Activated CD8-positive, alpha-beta T cell treated with anti-CD3 and anti-CD28 coated beads, Interleukin-2, amount 10 ng/mL, durations not matched to agents 7 days and 5 days (primary cell): ENCODE data around the gene DMD. TPM values are rescaled to one million over a fixed set of nuclear protein-coding genes. Genes with fewer than 3 reads are reported as not detected.

Source experiments
- ATAC-seq: fragments of 150-1000 bp; cut with Tn5 transposase; one replicate; pipeline ENCODE4 v1.10.0; 2021; ENCODE audit warnings: moderate library complexity
- CTCF ChIA-PET: fragments of 350-600 bp; sonication (Branson Sonifier 250); formaldehyde crosslinking; loops from one replicate; lab custom pipeline; 2021; ENCODE audit warnings: antibody characterized with exemption; lab: Charles Lee
- POLR2A ChIA-PET: fragments of 350-600 bp; sonication (Branson Sonifier 250); formaldehyde crosslinking; loops from one replicate; lab custom pipeline; 2021; ENCODE audit warnings: antibody characterized with exemption; lab: Charles Lee
- DNase-seq: peaks from one replicate; pipeline ENCODE4 v3.0.0-alpha.2; 2020
- H3K27ac Mint-ChIP-seq: one replicate; pipeline ENCODE4 v1.8.0; 2021; ENCODE audit warnings: mild to moderate bottlenecking, mixed read lengths
- H3K27me3 Mint-ChIP-seq: one replicate; pipeline ENCODE4 v1.8.0; 2021; ENCODE audit warnings: low read depth, mixed read lengths
- H3K36me3 Mint-ChIP-seq: one replicate; pipeline ENCODE4 v1.8.0; 2021; ENCODE audit warnings: low read depth, mixed read lengths
- H3K4me1 Mint-ChIP-seq: one replicate; pipeline ENCODE4 v1.8.0; 2021; ENCODE audit warnings: low read depth, mixed read lengths
- H3K4me3 Mint-ChIP-seq: one replicate; pipeline ENCODE4 v1.8.0; 2021; ENCODE audit warnings: mild to moderate bottlenecking, mixed read lengths
- H3K9me3 Mint-ChIP-seq: one replicate; pipeline ENCODE4 v1.8.0; 2022; ENCODE audit warnings: mixed read lengths; ENCODE audit not compliant: insufficient read depth
- total RNA-seq, 2 experiments: library from RNA; stranded (reverse); gene quantifications; one replicate each; pipeline ENCODE4 v1.2.3, GENCODE V29; 2021

The DMD gene
- total RNA-seq, 2 experiments from 2014 or later: not detected

DNA sequence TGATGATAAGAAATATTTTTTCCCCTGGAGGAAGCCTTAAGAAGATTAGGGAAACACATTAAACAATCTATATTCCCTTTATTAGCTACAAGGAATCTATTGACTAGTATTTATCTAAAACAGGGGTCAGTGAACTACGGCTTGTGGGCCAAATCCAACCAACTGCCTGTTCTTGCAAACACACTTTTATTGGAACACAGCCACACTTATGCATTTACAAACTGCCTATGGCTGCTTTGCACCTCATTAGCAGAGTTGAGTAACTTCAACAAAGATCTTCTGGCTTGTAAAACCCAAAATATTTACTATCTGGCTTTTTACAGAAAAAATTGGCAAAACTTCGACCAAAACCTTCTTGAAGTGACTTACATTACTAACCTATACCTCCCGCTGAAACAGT lies 1405.6 kb downstream of the DMD start:
- Mint-ChIP-seq H3K9me3 (no peaks in the 10 kb centered on the region), H3K4me3 (no peak overlapping the region), H3K36me3 (no peaks in the 10 kb centered on the region), H3K27me3 (no peaks in the 10 kb centered on the region), H3K4me1 (no peaks in the 10 kb centered on the region), H3K27ac (no peak overlapping the region)
- ChIA-PET POLR2A (no interaction called here), CTCF (no interaction called here)
- DNase-seq (no peak), ATAC-seq (no peak)

DNA sequence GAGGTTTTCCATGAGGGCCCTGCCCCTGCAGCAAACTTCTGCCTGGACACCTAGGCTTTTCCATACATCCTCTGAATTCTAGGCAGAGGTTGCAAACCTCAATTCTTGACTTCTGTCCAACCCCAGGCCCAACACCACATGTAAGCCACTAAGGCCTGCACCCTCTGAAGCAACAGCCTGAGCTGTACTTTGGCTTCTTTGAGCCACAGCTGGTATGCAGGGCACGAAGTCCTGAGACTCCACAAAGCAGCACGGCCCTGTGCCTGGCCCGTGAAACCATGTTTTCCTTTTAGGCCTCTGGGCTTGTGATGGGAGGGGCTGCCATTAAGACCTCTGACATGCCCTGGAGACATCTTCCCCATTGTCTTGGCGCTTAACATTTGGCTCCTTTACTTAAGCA lies 1411.1 kb downstream of the DMD start:
- Mint-ChIP-seq H3K4me1 (no peaks in the 10 kb centered on the region), H3K27me3 (no peaks in the 10 kb centered on the region), H3K27ac (no peak overlapping the region), H3K36me3 (no peaks in the 10 kb centered on the region), H3K9me3 (no peaks in the 10 kb centered on the region), H3K4me3 (no peak overlapping the region)
- no peak for DNase-seq
- no peak for ATAC-seq
- POLR2A ChIA-PET: no interaction called here
- CTCF ChIA-PET: no interaction called here

DNA sequence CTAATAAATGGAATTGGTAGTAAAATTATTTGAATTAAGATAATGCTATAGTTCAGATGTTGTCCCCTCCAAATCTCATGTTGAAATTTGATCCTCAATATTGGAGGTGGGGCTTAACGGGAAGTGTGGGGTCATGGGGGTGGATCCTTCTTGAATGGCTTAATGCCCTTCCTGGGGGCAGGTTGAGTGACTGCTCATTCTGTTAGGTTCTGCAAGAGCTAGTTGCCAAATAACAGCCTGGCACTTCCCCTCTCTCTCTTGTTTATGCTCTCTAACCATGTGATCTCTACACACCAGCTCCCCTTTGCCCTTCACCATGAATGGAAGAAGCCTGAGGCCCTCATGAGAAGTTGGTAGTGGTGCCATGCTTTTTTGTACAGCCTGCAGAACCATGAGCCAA lies 1414.7 kb downstream of the DMD start:
- no peak overlapping the region for H3K27ac Mint-ChIP-seq
- no peak overlapping the region for H3K4me3 Mint-ChIP-seq
- ATAC-seq: no peak
- DNase-seq: no peak
- no peaks in the 10 kb centered on the region for H3K4me1 Mint-ChIP-seq
- H3K27me3 Mint-ChIP-seq: no peaks in the 10 kb centered on the region
- CTCF ChIA-PET: no interaction called here
- POLR2A ChIA-PET: no interaction called here
- no peaks in the 10 kb centered on the region for H3K9me3 Mint-ChIP-seq
- no peaks in the 10 kb centered on the region for H3K36me3 Mint-ChIP-seq

DNA sequence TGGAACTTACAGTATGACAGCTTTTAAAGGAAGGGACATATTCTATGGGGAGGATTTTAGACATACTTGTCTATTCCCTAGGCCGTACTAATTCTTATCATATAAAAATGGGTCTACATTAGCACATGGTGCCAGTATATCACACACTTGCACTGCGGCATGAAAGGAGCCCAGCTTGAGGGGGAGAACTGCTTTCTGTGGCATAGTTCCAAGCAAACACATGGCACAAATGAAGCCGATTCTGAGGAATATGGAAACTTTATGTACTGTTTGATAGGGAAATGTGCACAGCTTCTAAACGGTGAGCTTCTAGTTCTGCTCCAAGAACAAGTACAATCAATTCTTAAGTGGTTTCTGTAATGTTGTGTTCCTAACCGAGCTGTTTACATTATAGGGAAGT lies 1463.9 kb downstream of the DMD start:
- ATAC-seq (no peak), DNase-seq (no peak)
- H3K4me3 Mint-ChIP-seq: no peak overlapping the region
- H3K36me3 Mint-ChIP-seq: no peaks in the 10 kb centered on the region
- H3K9me3 Mint-ChIP-seq: peaks cover 2% of the 10 kb centered on the region
- H3K4me1 Mint-ChIP-seq: no peaks in the 10 kb centered on the region
- CTCF ChIA-PET: no interaction called here
- H3K27me3 Mint-ChIP-seq: no peaks in the 10 kb centered on the region
- POLR2A ChIA-PET: no interaction called here
- no peak overlapping the region for H3K27ac Mint-ChIP-seq

DNA sequence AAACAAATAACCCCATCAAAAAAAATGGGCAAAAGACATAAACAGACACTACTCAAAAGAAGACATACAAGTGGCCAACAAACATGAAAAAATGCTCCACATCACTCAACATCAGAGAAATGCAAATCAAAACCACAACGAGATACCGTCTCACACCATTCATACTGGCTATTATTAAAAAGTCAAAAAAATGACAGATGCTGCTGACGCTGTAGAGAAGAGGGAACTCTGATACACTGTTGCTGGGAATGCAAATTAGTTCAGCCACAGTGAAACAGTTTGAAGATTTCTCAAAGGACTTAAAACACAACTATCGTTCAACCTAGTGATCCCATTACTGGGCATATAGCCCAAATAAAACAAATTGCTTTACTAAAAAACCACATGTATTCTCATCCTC lies 1468.3 kb downstream of the DMD start:
- Mint-ChIP-seq H3K36me3 (no peaks in the 10 kb centered on the region), H3K4me3 (no peak overlapping the region), H3K27me3 (no peaks in the 10 kb centered on the region), H3K9me3 (peaks cover 6% of the 10 kb centered on the region), H3K27ac (no peak overlapping the region), H3K4me1 (no peaks in the 10 kb centered on the region)
- DNase-seq (no peak), ATAC-seq (no peak)
- POLR2A ChIA-PET: no interaction called here
- CTCF ChIA-PET: no interaction called here

DNA sequence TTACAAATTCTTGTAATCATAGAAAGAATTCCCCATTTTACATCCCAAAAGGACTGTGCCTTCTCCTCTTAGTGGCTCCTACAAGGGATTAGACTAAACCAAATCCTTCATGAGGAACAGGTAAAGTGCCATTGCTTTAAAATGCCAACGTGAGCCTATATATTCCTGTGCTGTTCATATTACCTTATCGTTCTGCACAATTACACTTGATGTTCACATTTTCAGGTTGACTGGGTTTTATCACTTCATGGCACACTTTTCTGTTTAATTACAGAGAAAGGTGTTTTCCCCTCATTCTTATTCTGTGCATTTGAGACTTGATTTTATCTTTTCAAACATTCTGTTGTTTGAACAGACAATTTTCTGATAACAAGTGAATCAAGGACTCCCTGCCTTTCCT lies 1493.9 kb downstream of the DMD start:
- Mint-ChIP-seq H3K4me1 (no peaks in the 10 kb centered on the region), H3K27me3 (no peaks in the 10 kb centered on the region), H3K4me3 (no peak overlapping the region), H3K36me3 (no peaks in the 10 kb centered on the region), H3K27ac (no peak overlapping the region), H3K9me3 (no peaks in the 10 kb centered on the region)
- DNase-seq: no peak
- ChIA-PET POLR2A (no interaction called here), CTCF (no interaction called here)
- no peak for ATAC-seq

DNA sequence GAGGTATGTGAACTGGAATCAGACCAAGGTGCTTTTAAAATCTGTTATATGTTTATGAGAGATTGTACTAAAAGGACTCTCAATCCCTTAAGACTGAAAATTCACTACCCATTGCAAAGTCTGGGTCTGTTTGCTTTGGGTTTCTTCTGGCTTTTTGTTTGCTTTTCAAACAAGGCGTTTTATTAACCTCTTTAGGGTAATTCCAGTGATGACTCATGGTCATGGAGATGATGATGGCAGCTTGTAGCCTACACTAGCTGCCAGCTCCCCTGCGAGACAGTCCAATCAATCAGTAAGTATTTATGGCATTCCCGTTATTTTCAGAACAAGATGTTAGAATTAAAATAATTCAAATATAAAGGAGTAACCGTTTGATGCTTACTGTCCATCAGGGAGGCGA lies 1495.7 kb downstream of the DMD start:
- POLR2A ChIA-PET: no interaction called here
- H3K9me3 Mint-ChIP-seq: no peaks in the 10 kb centered on the region

DNA sequence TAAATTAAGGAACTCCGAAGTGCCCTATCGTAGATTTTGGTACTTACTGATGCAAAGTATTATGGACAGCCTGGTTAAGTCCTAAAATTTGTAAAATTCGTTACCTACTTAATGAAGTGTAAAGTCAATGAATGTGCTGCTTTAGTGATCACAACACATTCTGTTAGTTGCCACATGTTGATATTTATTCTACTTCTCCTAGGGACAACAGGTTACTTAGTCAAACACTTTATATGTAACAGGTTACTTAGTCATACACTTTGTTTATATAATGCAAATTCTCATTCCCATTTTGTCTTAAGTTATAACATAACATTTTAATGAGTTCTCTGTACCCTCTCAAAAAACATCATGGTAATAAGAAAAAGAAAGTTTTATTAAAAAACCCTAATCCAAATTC lies 1496.6 kb downstream of the DMD start:
- Mint-ChIP-seq H3K4me3 (no peak overlapping the region), H3K36me3 (no peaks in the 10 kb centered on the region), H3K27ac (no peak overlapping the region), H3K9me3 (no peaks in the 10 kb centered on the region), H3K27me3 (no peaks in the 10 kb centered on the region), H3K4me1 (no peaks in the 10 kb centered on the region)
- ATAC-seq (no peak), DNase-seq (no peak)
- CTCF ChIA-PET: no interaction called here
- POLR2A ChIA-PET: no interaction called here

More for the DNA sequence above, 1495.7 kb downstream of the DMD start:
- Mint-ChIP-seq H3K36me3 (no peaks in the 10 kb centered on the region), H3K4me1 (no peaks in the 10 kb centered on the region), H3K4me3 (no peak overlapping the region), H3K27ac (no peak overlapping the region), H3K27me3 (no peaks in the 10 kb centered on the region)
- DNase-seq: no peak
- no peak for ATAC-seq
- CTCF ChIA-PET: no interaction called here

DNA sequence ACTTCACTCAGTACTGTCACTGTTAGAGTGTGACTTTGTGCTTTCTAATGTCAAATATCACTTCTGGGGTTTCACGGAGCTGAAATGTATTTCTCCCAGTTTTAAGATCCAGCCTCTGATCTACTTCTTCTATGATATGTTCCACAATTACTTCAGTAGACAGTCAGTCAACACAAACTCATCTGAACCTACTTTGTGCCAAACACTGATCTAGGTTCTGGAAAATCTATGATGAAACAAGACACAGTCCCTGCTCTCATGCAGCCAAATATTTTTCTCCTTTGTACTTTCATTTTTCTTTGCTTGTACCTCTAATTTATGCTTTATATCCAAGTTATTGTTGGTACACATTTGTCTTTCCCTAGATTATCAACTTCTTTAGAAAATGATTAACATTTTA lies 1498.2 kb downstream of the DMD start:
- H3K27me3 Mint-ChIP-seq: no peaks in the 10 kb centered on the region
- H3K4me1 Mint-ChIP-seq: no peaks in the 10 kb centered on the region
- H3K27ac Mint-ChIP-seq: no peak overlapping the region
- ATAC-seq (no peak), DNase-seq (no peak)
- no peaks in the 10 kb centered on the region for H3K36me3 Mint-ChIP-seq
- POLR2A ChIA-PET: no interaction called here
- no peak overlapping the region for H3K4me3 Mint-ChIP-seq
- CTCF ChIA-PET: no interaction called here
- no peaks in the 10 kb centered on the region for H3K9me3 Mint-ChIP-seq

DNA sequence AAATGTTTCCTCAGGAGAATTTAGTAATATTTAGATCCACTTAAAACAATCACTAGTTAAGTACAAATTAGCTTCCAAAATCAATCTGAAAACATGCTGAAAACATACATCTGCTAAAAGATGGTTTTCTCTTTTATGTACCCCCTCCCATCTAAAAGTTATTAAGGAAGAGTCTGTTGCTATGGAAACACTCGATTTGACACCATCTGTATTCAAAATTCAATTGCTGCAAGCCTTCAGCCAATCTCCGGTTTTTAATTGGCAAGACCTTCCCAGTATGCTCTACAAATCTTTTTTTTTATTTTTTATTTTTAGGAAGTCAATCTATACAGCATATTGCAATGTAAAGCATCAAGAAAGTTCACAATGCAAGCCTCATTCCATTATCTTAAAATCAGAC lies 1500.2 kb downstream of the DMD start:
- no peaks in the 10 kb centered on the region for H3K4me1 Mint-ChIP-seq
- H3K27ac Mint-ChIP-seq: no peak overlapping the region
- no peaks in the 10 kb centered on the region for H3K27me3 Mint-ChIP-seq
- ATAC-seq: no peak
- ChIA-PET CTCF (no interaction called here), POLR2A (no interaction called here)
- no peak for DNase-seq
- no peak overlapping the region for H3K4me3 Mint-ChIP-seq
- no peaks in the 10 kb centered on the region for H3K36me3 Mint-ChIP-seq
- H3K9me3 Mint-ChIP-seq: no peaks in the 10 kb centered on the region

DNA sequence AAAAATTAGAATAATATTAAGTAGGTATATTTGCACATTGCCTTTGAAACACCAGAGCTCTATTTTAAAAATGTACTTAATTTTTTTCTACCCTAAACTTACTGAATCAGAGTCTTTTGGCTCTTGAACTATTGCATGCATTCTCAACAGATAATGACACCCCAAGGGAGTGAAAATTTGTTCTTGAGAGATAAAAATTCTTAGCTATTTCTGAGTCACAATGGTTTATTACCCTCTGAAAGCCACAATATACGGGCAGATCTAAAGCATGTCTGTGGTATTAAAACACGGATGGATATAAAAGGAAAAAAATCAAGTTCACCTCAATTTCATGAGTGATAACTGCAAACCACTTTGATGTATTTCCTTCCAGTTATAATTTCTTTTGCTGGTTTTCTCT lies 1503.2 kb downstream of the DMD start:
- Mint-ChIP-seq H3K9me3 (no peaks in the 10 kb centered on the region), H3K4me3 (no peak overlapping the region), H3K27ac (no peak overlapping the region), H3K27me3 (no peaks in the 10 kb centered on the region), H3K4me1 (no peaks in the 10 kb centered on the region), H3K36me3 (no peaks in the 10 kb centered on the region)
- ATAC-seq: no peak
- ChIA-PET CTCF (no interaction called here), POLR2A (no interaction called here)
- no peak for DNase-seq

DNA sequence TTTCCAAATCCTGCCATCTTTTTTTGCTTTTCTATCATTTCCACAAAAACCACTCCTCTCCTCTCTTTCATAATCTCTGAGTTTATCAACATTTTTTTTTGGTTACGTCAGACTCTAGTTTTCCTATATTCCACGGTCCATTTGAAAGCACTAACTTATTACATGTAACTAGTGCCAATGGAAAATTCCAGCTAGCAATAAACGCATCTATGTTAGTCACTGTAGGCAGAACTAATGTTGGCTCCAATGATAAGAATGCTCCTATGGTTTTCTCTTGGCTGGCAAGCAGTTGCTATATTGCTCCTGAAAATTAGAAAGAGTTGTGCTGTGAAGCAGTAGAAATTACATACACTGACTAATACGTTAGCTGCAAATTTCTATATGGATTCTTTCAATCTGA lies 1504.9 kb downstream of the DMD start:
- H3K27me3 Mint-ChIP-seq: no peaks in the 10 kb centered on the region
- CTCF ChIA-PET: no interaction called here
- no peaks in the 10 kb centered on the region for H3K9me3 Mint-ChIP-seq
- no peaks in the 10 kb centered on the region for H3K36me3 Mint-ChIP-seq
- DNase-seq: no peak
- H3K27ac Mint-ChIP-seq: no peak overlapping the region
- ATAC-seq: no peak
- POLR2A ChIA-PET: no interaction called here
- no peaks in the 10 kb centered on the region for H3K4me1 Mint-ChIP-seq
- H3K4me3 Mint-ChIP-seq: no peak overlapping the region

DNA sequence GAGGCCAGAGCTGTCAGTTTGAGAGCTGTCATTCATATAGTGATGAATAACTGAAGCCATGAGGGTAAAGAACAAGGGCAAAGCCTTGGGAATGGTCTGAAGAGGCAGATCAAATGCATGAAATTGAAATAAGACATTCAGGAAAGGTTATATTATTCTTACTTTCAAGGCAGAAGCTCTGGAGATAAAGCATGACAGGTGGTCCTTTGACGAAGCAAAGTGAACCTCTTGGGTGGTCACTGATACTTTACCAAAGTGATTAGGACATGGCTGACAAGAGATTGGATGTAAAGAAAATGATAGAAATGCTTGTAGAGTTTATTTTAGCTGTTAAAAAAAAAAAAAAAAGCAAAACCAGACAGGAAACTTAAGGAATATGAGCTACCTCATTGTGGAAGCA lies 1505.5 kb downstream of the DMD start:
- no peak for DNase-seq
- Mint-ChIP-seq H3K4me1 (no peaks in the 10 kb centered on the region), H3K36me3 (no peaks in the 10 kb centered on the region), H3K27ac (no peak overlapping the region), H3K9me3 (no peaks in the 10 kb centered on the region), H3K27me3 (no peaks in the 10 kb centered on the region), H3K4me3 (no peak overlapping the region)
- no peak for ATAC-seq
- ChIA-PET POLR2A (no interaction called here), CTCF (no interaction called here)
